ENCODE results near the gene OTOP3. TPM values are rescaled to one million over a fixed set of nuclear protein-coding genes. Genes with fewer than 3 reads are reported as not detected.
"Not testable (repeated sequence)": the region's sequence is repeated elsewhere in the genome, so short reads cannot be mapped to it uniquely, and the experiment has no call there.

The OTOP3 gene
- total RNA-seq, 1 experiment from 2014 or later, result not detected

DNA sequence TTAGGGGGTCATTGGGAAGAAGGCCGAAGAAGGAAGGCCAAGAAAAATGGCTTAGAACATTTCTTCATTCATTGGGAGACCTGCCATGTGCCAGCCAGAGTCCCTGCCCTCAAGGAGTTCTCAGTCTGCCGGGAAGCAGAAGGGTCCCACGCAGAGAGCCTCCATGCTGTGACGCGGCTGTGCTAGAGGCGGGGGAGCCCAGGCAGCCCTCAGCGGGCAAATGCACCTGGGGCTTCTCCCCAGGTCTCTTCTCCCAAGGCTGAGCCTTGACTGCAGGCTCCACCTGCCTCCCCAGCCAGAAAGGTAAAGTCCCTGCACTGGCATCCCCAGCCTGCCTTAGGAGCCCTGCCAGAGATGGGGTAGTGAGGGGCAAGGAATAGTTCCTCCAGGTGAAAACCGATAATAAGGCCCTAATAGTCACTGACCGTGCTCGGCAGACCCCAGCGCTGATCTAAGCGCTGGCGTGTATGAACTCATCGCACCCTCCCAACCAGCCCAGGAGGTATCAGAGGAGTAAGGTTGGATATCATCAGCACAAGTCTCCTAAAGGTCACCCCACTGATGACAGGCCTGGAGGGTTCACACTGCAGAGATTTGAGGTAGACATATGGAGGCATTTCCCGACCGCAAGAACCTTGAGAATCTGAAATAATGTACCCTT is 45.8 kb downstream of the OTOP3 start:
- intact Hi-C loops (cut with micrococcal nuclease; ENCODE audit: unreplicated experiment), result no loop called here
- CTCF ChIA-PET, result no interaction called here
- TSS peak; percentile 91 for BruUV-seq (replicated peaks)
- POLR2A ChIA-PET (ENCODE audit: unreplicated experiment), result no interaction called here
- Histone ChIP-seq H3K27ac (no peak overlapping the region), H3K9me2 (ENCODE audit: insufficient read depth) (no peaks in the 10 kb centered on the region), H3K79me2 (ENCODE audit: low read depth) (no peaks in the 10 kb centered on the region), H3K4me1 (replicated peaks; ENCODE audit: insufficient read depth) (peaks cover 11% of the 10 kb centered on the region), H2AFZ (peak overlapping the region; percentile 79), H3K4me3 (peak overlapping the region; percentile 64), H3F3A (ENCODE audit: insufficient read depth, low read depth) (peaks cover 14% of the 10 kb centered on the region; the same call in 1 of the 2 replicates), H3K36me3 (ENCODE audit: low read depth) (no peaks in the 10 kb centered on the region), H3K9me3 (ENCODE audit: insufficient read depth, low read depth) (no peaks in the 10 kb centered on the region), H4K20me1 (ENCODE audit: insufficient read depth) (no peaks in the 10 kb centered on the region), H3K27me3 (ENCODE audit: insufficient read depth, low read depth) (no peaks in the 10 kb centered on the region), H3K4me2 (peak overlapping the region; percentile 72)
- DNase-seq, result no peak
- TF ChIP-seq, protein P1, sequence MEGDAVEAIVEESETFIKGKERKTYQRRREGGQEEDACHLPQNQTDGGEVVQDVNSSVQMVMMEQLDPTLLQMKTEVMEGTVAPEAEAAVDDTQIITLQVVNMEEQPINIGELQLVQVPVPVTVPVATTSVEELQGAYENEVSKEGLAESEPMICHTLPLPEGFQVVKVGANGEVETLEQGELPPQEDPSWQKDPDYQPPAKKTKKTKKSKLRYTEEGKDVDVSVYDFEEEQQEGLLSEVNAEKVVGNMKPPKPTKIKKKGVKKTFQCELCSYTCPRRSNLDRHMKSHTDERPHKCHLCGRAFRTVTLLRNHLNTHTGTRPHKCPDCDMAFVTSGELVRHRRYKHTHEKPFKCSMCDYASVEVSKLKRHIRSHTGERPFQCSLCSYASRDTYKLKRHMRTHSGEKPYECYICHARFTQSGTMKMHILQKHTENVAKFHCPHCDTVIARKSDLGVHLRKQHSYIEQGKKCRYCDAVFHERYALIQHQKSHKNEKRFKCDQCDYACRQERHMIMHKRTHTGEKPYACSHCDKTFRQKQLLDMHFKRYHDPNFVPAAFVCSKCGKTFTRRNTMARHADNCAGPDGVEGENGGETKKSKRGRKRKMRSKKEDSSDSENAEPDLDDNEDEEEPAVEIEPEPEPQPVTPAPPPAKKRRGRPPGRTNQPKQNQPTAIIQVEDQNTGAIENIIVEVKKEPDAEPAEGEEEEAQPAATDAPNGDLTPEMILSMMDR (conservative IDR thresholded peaks at IDR 0.05), result no peak
- TF ChIP-seq EZH2 (IDR thresholded peaks at IDR 0.05; ENCODE audit: low read depth), result no peak

DNA sequence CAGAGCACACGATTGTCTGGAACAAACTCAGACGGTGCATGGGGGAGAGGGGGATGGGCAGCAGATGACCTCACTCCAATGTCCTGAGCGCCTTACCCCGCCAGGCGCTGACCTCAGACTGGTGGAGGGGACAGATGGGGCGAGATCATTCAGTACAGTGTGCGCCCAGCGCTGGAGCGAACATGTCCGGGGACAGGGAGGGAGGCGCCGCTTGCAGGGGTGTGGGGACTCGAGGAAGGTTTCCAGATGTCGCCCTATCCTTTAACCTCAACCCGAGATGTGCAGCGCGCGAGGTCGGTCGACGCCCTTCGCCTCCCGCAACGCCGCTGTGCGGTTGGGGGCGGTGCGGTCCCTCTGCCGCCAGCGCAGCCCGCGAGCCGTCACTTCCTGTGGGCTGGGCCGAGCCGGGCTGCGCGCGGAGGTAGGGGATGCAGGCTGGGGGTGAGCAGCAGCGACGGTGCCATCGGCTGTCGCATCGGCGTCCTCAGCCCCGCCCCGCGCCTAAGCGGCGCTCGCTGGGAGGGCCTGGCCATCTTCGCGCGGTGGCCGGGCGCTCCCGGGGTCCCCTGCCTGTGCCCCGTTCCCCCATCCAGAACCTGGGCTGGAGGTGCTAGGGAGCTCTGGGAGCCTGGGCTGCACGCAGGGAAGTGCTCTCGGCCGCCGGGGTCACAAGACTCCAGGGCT is 46.4 kb downstream of the OTOP3 start:
- Histone ChIP-seq H3K4me3 (peak overlapping the region; percentile 64), H3K4me2 (peak overlapping the region; percentile 72), H4K20me1 (ENCODE audit: insufficient read depth) (no peaks in the 10 kb centered on the region), H3K36me3 (ENCODE audit: low read depth) (no peaks in the 10 kb centered on the region), H3K9me2 (ENCODE audit: insufficient read depth) (no peaks in the 10 kb centered on the region), H3K27ac (no peak overlapping the region), H3F3A (ENCODE audit: insufficient read depth, low read depth) (peaks cover 21% of the 10 kb centered on the region; the same call in 1 of the 2 replicates), H2AFZ (peak overlapping the region; percentile 79), H3K9me3 (ENCODE audit: insufficient read depth, low read depth) (no peaks in the 10 kb centered on the region), H3K79me2 (ENCODE audit: low read depth) (no peaks in the 10 kb centered on the region), H3K4me1 (replicated peaks; ENCODE audit: insufficient read depth) (peaks cover 18% of the 10 kb centered on the region), H3K27me3 (ENCODE audit: insufficient read depth, low read depth) (no peaks in the 10 kb centered on the region)
- no peak for TF ChIP-seq EZH2 (IDR thresholded peaks at IDR 0.05; ENCODE audit: low read depth)
- TF ChIP-seq, protein P1 (conservative IDR thresholded peaks at IDR 0.05), result no peak
- ChIA-PET POLR2A (ENCODE audit: unreplicated experiment) (interaction anchor here (0.6 kb wide), 1 partner anchor 16 kb away, joined by 4 read pairs; no protein-coding TSS in a partner anchor), CTCF (interaction anchor here (0.6 kb wide), 1 partner anchor 78 kb away, joined by 6 read pairs; no protein-coding TSS in a partner anchor)
- BruUV-seq (replicated peaks), result TSS peak; percentile 67
- intact Hi-C loops (cut with micrococcal nuclease; ENCODE audit: unreplicated experiment), result loop anchor here (2.0 kb wide), 1 partner anchor 53 kb away; no protein-coding TSS in a partner anchor
- DNase-seq, result peak; percentile 51 to 67

DNA sequence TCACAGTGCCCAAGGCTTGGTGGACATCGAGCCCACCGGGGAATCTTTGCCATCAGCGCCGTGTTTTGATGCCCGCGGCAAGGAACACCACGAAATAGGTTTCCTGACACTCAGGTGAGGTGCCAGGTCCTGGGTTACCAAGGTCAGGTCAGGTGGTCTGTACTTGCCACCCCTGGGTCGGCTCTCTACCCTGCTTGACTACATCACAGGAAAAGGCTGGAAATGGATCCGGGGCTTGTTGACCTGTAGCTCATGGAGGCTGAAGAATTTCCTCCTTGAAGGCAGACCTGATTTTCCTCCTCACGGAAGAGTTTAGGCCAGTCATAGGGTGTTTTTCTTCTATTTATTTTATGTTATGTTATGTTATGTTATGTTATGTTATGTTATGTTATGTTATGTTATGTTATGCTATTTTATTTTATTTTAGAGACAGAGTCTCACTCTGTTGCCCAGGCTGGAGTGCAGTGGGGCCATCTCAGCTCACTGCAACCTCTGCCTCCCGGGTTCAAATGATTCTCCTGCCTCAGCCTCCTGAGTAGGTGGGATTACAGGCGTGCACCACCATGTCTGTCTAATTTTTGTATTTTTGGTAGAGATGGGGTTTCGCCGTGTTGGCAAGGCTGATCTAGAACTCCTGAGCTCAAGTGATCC is 47.1 kb downstream of the OTOP3 start:
- not testable (repeated sequence) for H3K9me2 ChIP-seq (ENCODE audit: insufficient read depth); DNase-seq; H3K79me2 ChIP-seq (ENCODE audit: low read depth); H3K27me3 ChIP-seq (ENCODE audit: insufficient read depth, low read depth); H3K27ac ChIP-seq; H4K20me1 ChIP-seq (ENCODE audit: insufficient read depth); H3K36me3 ChIP-seq (ENCODE audit: low read depth); BruUV-seq (replicated peaks); H3K9me3 ChIP-seq (ENCODE audit: insufficient read depth, low read depth)
- ChIA-PET POLR2A (ENCODE audit: unreplicated experiment) (interaction anchor here (0.6 kb wide), 2 partner anchors 17 to 114 kb away, joined by 3 to 4 read pairs; no protein-coding TSS in a partner anchor), CTCF (interaction anchor here (0.6 kb wide), 1 partner anchor 77 kb away, joined by 6 read pairs; no protein-coding TSS in a partner anchor)
- peak overlapping the region; percentile 79 for H2AFZ ChIP-seq
- peaks cover 22% of the 10 kb centered on the region; the same call in 1 of the 2 replicates for H3F3A ChIP-seq (ENCODE audit: insufficient read depth, low read depth)
- peak overlapping the region; percentile 72 for H3K4me2 ChIP-seq
- H3K4me1 ChIP-seq (replicated peaks; ENCODE audit: insufficient read depth), result peaks cover 19% of the 10 kb centered on the region
- H3K4me3 ChIP-seq, result peak overlapping the region; percentile 64; the same call in 1 of the 2 replicates
- intact Hi-C loops (cut with micrococcal nuclease; ENCODE audit: unreplicated experiment), result loop anchor here (2.0 kb wide), 1 partner anchor 52 kb away; no protein-coding TSS in a partner anchor
